Skeletal muscle cell (primary cell): ENCODE data around the gene ABT1.
"Not testable (repeated sequence)": the region's sequence is repeated elsewhere in the genome, so short reads cannot be mapped to it uniquely, and the experiment has no call there.

Experiments used
- DNase-seq: peaks from one replicate; pipeline ENCODE4 v3.0.0-alpha.2; 2010; ENCODE audit warnings: low read depth
- H3K4me3 ChIP-seq: 2 replicates; pipeline ENCODE4 v1.5.1; 2011; ENCODE audit warnings: low read depth, mild to moderate bottlenecking, control low read depth, low read length, moderate library complexity

The ABT1 gene

GRCh38 chr6:26596579-26597388, at the start of gene ABT1:
Gene ABT1 (plus strand): TSS chr6:26596953. CDS start chr6:26596983, 30 bp downstream.
- DNase-seq, result peak; percentile 96
- peak within 1 kb of the TSS; percentile 99 for H3K4me3 ChIP-seq

- not testable (repeated sequence) for H3K4me3 ChIP-seq, DNase-seq
Observed at GRCh38 chr6:26547363-26547762, 49.4 kb upstream of the ABT1 start.

GRCh38 chr6:26550250-26550993, 46.3 kb upstream of the ABT1 start:
- H3K4me3 ChIP-seq, result peak overlapping the region; percentile 53
- no peak for DNase-seq

GRCh38 chr6:26552205-26552604, 44.5 kb upstream of the ABT1 start:
- H3K4me3 ChIP-seq, result no peak overlapping the region
- no peak for DNase-seq

GRCh38 chr6:26552640-26553188, 44.0 kb upstream of the ABT1 start:
- no peak for DNase-seq
- H3K4me3 ChIP-seq, result peak overlapping the region; percentile 49

GRCh38 chr6:26553264-26553634, 43.5 kb upstream of the ABT1 start:
- peak overlapping the region; percentile 49 for H3K4me3 ChIP-seq
- DNase-seq, result no peak

- H3K4me3 ChIP-seq, result peak overlapping the region; percentile 49
- DNase-seq, result peak; percentile 86
Observed at GRCh38 chr6:26553635-26554446, 42.9 kb upstream of the ABT1 start.

GRCh38 chr6:26554447-26554696, 42.4 kb upstream of the ABT1 start:
- DNase-seq, result no peak

GRCh38 chr6:26554697-26555504, 41.9 kb upstream of the ABT1 start:
- no peak for DNase-seq
- peak overlapping the region; percentile 49 for H3K4me3 ChIP-seq

More at GRCh38 chr6:26554447-26554696, 42.4 kb upstream of the ABT1 start:
- peak overlapping the region; percentile 49 for H3K4me3 ChIP-seq

- DNase-seq, result no peak
- H3K4me3 ChIP-seq, result peak overlapping the region; percentile 49
Observed at GRCh38 chr6:26555505-26556262, 41.1 kb upstream of the ABT1 start.

GRCh38 chr6:26556263-26557070, 40.3 kb upstream of the ABT1 start:
- DNase-seq, result peak; percentile 80
- peak overlapping the region; percentile 49 for H3K4me3 ChIP-seq

- no peak for DNase-seq
- H3K4me3 ChIP-seq, result no peak overlapping the region
Observed at GRCh38 chr6:26561533-26562466, 35.0 kb upstream of the ABT1 start.

- no peak overlapping the region for H3K4me3 ChIP-seq
- DNase-seq, result no peak
Observed at GRCh38 chr6:26563488-26563887, 33.3 kb upstream of the ABT1 start.

GRCh38 chr6:26568601-26569432, 27.9 kb upstream of the ABT1 start:
- H3K4me3 ChIP-seq, result peak overlapping the region; percentile 57
- DNase-seq, result no peak

- no peak for DNase-seq
- H3K4me3 ChIP-seq, result peak overlapping the region; percentile 57
Observed at GRCh38 chr6:26569433-26569764, 27.4 kb upstream of the ABT1 start.
